A673 (cell line): ENCODE results near the gene SBK1. TPM values are rescaled to one million over a fixed set of nuclear protein-coding genes. Genes with fewer than 3 reads are reported as not detected.
A peak's percentile ranks its signal among the peaks of the same experiment; 100 is the strongest.

Source experiments
- BruUV-seq: library from RNA; stranded (reverse); fragments of 400-500 nt; replicated peaks from 2 replicates; lab custom pipeline; 2021; lab: Mats Ljungman, UMichigan
- CTCF ChIA-PET: fragments of 300-600 bp; sonication (Branson Sonifier 250); formaldehyde crosslinking; loops from one replicate; lab custom pipeline; 2022; ENCODE audit warnings: antibody characterized with exemption; lab: Charles Lee
- POLR2A ChIA-PET: fragments of 300-600 bp; sonication (Branson Sonifier 250); formaldehyde crosslinking; loops from one replicate; lab custom pipeline; 2022; ENCODE audit warnings: antibody characterized with exemption; ENCODE audit not compliant: low non-redundant PET; lab: Charles Lee
- DNase-seq: peaks from one replicate; pipeline ENCODE4 v3.0.0-alpha.2; 2015; ENCODE audit warnings: low spot score
- H3K27ac ChIP-seq: fragments of 200-600 bp; sonication (generic); 2 replicates; pipeline ENCODE4 v1.5.1; 2016; ENCODE audit warnings: mixed run types, low read depth, mild to moderate bottlenecking, mixed read lengths, antibody characterized with exemption, low read length; ENCODE audit not compliant: poor library complexity, severe bottlenecking
- H3K27me3 ChIP-seq: fragments of 200-600 bp; sonication (generic); replicated peaks from 2 replicates; pipeline ENCODE4 v1.6.1; 2017; ENCODE audit warnings: mixed run types, low read depth, mild to moderate bottlenecking, mixed read lengths, antibody characterized with exemption, low read length; ENCODE audit not compliant: insufficient read depth, poor library complexity
- H3K36me3 ChIP-seq: fragments of 200-600 bp; sonication (generic); 2 replicates; pipeline ENCODE4 v1.6.1; 2016; ENCODE audit warnings: mixed run types, mild to moderate bottlenecking, mixed read lengths, antibody characterized with exemption, low read length; ENCODE audit not compliant: insufficient read depth, poor library complexity, severe bottlenecking
- H3K4me1 ChIP-seq: fragments of 200-600 bp; sonication (generic); 2 replicates; pipeline ENCODE4 v1.6.1; 2017; ENCODE audit warnings: mixed run types, mild to moderate bottlenecking, mixed read lengths, antibody characterized with exemption, low read length; ENCODE audit not compliant: insufficient read depth, poor library complexity, severe bottlenecking
- H3K4me3 ChIP-seq: fragments of 200-600 bp; sonication (generic); 2 replicates; pipeline ENCODE4 v1.5.1; 2016; ENCODE audit warnings: low read depth, mixed run types, mild to moderate bottlenecking, mixed read lengths, low read length; ENCODE audit not compliant: poor library complexity, severe bottlenecking
- H3K9me3 ChIP-seq: fragments of 200-600 bp; sonication (generic); 2 replicates; pipeline ENCODE4 v1.6.1; 2016; ENCODE audit warnings: mixed run types, low read depth, mild to moderate bottlenecking, mixed read lengths, antibody characterized with exemption, low read length; ENCODE audit not compliant: poor library complexity, severe bottlenecking
- CTCF ChIP-seq: fragments of 300-800, 200-600 bp; sonication (generic); conservative IDR thresholded peaks from 2 replicates; pipeline ENCODE4 v1.5.1; 2017; ENCODE audit warnings: low read depth, mild to moderate bottlenecking, antibody characterized with exemption, low read length, moderate library complexity, mixed read lengths
- EZH2 ChIP-seq: fragments of 200-600 bp; sonication (generic); IDR thresholded peaks from 2 replicates; pipeline ENCODE4 v1.6.1; 2017; ENCODE audit warnings: borderline replicate concordance, low read depth, mild to moderate bottlenecking, mixed read lengths, antibody characterized with exemption, low read length; ENCODE audit not compliant: poor library complexity, severe bottlenecking
- intact Hi-C: fragments of 100-400 bp; cut with micrococcal nuclease; formaldehyde crosslinking; loops from one replicate; pipeline ENCODE4 v1.10.0; 2022; ENCODE audit not compliant: unreplicated experiment
- total RNA-seq: library from RNA; stranded (reverse); gene quantifications from 2 replicates; pipeline ENCODE4 v1.2.3, GENCODE V29; 2021

Gene SBK1
- total RNA-seq, 1 experiment from 2014 or later: 22.2 TPM

- intact Hi-C loops: no loop called here
- Histone ChIP-seq H3K27ac (no peak overlapping the region), H3K9me3 (no peaks in the 10 kb centered on the region), H3K27me3 (no peaks in the 10 kb centered on the region), H3K36me3 (no peaks in the 10 kb centered on the region), H3K4me3 (no peak overlapping the region), H3K4me1 (no peaks in the 10 kb centered on the region)
- POLR2A ChIA-PET: no interaction called here
- TF ChIP-seq EZH2 (no peak), CTCF (no peak)
- peak; percentile 40 for DNase-seq
- no TSS peak for BruUV-seq
- CTCF ChIA-PET: no interaction called here
These were observed 33.8 kb upstream of the SBK1 start for GRCh38 chr16:28258567-28258966.

GRCh38 chr16:28259091-28259780 is 33.1 kb upstream of the SBK1 start:
- H3K4me3 ChIP-seq: no peak overlapping the region
- H3K27me3 ChIP-seq: no peaks in the 10 kb centered on the region
- no TSS peak for BruUV-seq
- H3K27ac ChIP-seq: no peak overlapping the region
- POLR2A ChIA-PET: no interaction called here
- intact Hi-C loops: no loop called here
- CTCF ChIA-PET: no interaction called here
- H3K9me3 ChIP-seq: no peaks in the 10 kb centered on the region
- no peaks in the 10 kb centered on the region for H3K4me1 ChIP-seq
- H3K36me3 ChIP-seq: no peaks in the 10 kb centered on the region
- DNase-seq: no peak
- TF ChIP-seq CTCF (no peak), EZH2 (no peak)

GRCh38 chr16:28259781-28260150 is 32.6 kb upstream of the SBK1 start:
- no peaks in the 10 kb centered on the region for H3K4me1 ChIP-seq
- CTCF ChIA-PET: no interaction called here
- no peaks in the 10 kb centered on the region for H3K9me3 ChIP-seq
- no peaks in the 10 kb centered on the region for H3K27me3 ChIP-seq
- intact Hi-C loops: no loop called here
- DNase-seq: no peak
- no peak overlapping the region for H3K4me3 ChIP-seq
- H3K36me3 ChIP-seq: no peaks in the 10 kb centered on the region
- no TSS peak for BruUV-seq
- TF ChIP-seq EZH2 (no peak), CTCF (no peak)
- H3K27ac ChIP-seq: no peak overlapping the region
- POLR2A ChIA-PET: no interaction called here
